Astrocyte (in vitro differentiated cells and primary cell): Measurements from ENCODE around the gene FBP2. TPM values are rescaled to one million over a fixed set of nuclear protein-coding genes. Genes with fewer than 3 reads are reported as not detected.

Experiments used
- DNase-seq: peaks from one replicate; pipeline ENCODE4 v3.0.0-alpha.2; 2010; ENCODE audit warnings: low read depth
- FAIRE-seq: peaks from 2 replicates; lab custom pipeline; 2011; peaks lifted over from hg19 to GRCh38; lab: Jason Lieb, UNC
- H2AFZ ChIP-seq: 2 replicates; pipeline ENCODE4 v1.6.0; 2012; ENCODE audit warnings: low read depth, low read length, inconsistent platforms
- H3K27ac ChIP-seq: 2 replicates; pipeline ENCODE4 v1.5.1; 2011; ENCODE audit warnings: low read depth, low read length, inconsistent platforms
- H3K27me3 ChIP-seq: 2 replicates; pipeline ENCODE4 v1.6.0; 2011; ENCODE audit warnings: low read length, inconsistent platforms; ENCODE audit not compliant: insufficient read depth
- H3K36me3 ChIP-seq: 2 replicates; pipeline ENCODE4 v1.5.1; 2011; ENCODE audit warnings: low read length, inconsistent platforms; ENCODE audit not compliant: insufficient read depth
- H3K4me1 ChIP-seq: 2 replicates; pipeline ENCODE4 v1.5.1; 2011; ENCODE audit warnings: low read length, inconsistent platforms; ENCODE audit not compliant: insufficient read depth
- H3K4me2 ChIP-seq: 2 replicates; pipeline ENCODE4 v1.6.0; 2012; ENCODE audit warnings: low read length, inconsistent platforms
- H3K4me3 ChIP-seq: 2 replicates; pipeline ENCODE4 v1.5.1; 2011; ENCODE audit warnings: low read depth, mild to moderate bottlenecking, low read length, inconsistent platforms; ENCODE audit not compliant: insufficient read depth
- H3K79me2 ChIP-seq: 2 replicates; pipeline ENCODE4 v1.6.0; 2012; ENCODE audit warnings: mild to moderate bottlenecking, low read length, inconsistent platforms; ENCODE audit not compliant: insufficient read depth
- H3K9ac ChIP-seq: 2 replicates; pipeline ENCODE4 v1.6.0; 2012; ENCODE audit warnings: mild to moderate bottlenecking, low read length, inconsistent platforms
- H3K9me3 ChIP-seq: 2 replicates; pipeline ENCODE4 v1.5.1; 2012; ENCODE audit warnings: low read depth, mild to moderate bottlenecking, low read length, inconsistent platforms; ENCODE audit not compliant: insufficient read depth
- H4K20me1 ChIP-seq: 2 replicates; pipeline ENCODE4 v1.6.0; 2012; ENCODE audit warnings: low read length, inconsistent platforms; ENCODE audit not compliant: insufficient read depth
- H3K27ac Mint-ChIP-seq: one replicate; pipeline ENCODE4 v1.8.0; 2021; ENCODE audit warnings: mild to moderate bottlenecking, mixed read lengths; ENCODE audit not compliant: unreplicated experiment
- H3K27me3 Mint-ChIP-seq: one replicate; pipeline ENCODE4 v1.8.0; 2021; ENCODE audit warnings: low read depth, mixed read lengths; ENCODE audit not compliant: unreplicated experiment
- H3K36me3 Mint-ChIP-seq: one replicate; pipeline ENCODE4 v1.8.0; 2021; ENCODE audit warnings: low read depth, mixed read lengths; ENCODE audit not compliant: unreplicated experiment
- H3K4me1 Mint-ChIP-seq: one replicate; pipeline ENCODE4 v1.8.0; 2021; ENCODE audit warnings: low read depth, mixed read lengths; ENCODE audit not compliant: unreplicated experiment
- H3K4me3 Mint-ChIP-seq: one replicate; pipeline ENCODE4 v1.8.0; 2021; ENCODE audit warnings: mild to moderate bottlenecking, moderate library complexity, mixed read lengths; ENCODE audit not compliant: unreplicated experiment
- H3K9me3 Mint-ChIP-seq: one replicate; pipeline ENCODE4 v1.8.0; 2021; ENCODE audit warnings: mild to moderate bottlenecking, mixed read lengths; ENCODE audit not compliant: unreplicated experiment
- CTCF ChIP-seq: IDR thresholded peaks from 2 replicates; pipeline ENCODE4 v1.5.1; 2011; ENCODE audit warnings: low read depth, mild to moderate bottlenecking, inconsistent platforms, low read length, moderate library complexity; ENCODE audit not compliant: insufficient read depth
- EZH2 ChIP-seq: IDR thresholded peaks from 2 replicates; pipeline ENCODE4 v1.6.1; 2012; ENCODE audit warnings: mild to moderate bottlenecking, low read length, inconsistent platforms; ENCODE audit not compliant: insufficient read depth
- total RNA-seq: library from RNA; stranded (reverse); gene quantifications from 2 replicates; pipeline ENCODE4 v1.2.1, GENCODE V29; 2021

Gene FBP2
- total RNA-seq, 1 donor from 2014 or later: not detected

- no peaks in the 10 kb centered on the region for H3K36me3 ChIP-seq
- H4K20me1 ChIP-seq: no peaks in the 10 kb centered on the region
- FAIRE-seq: no peak
- H3K4me1 ChIP-seq: no peaks in the 10 kb centered on the region
- TF ChIP-seq CTCF: no peak
- Mint-ChIP-seq H3K36me3 (no peaks in the 10 kb centered on the region), H3K9me3 (no peaks in the 10 kb centered on the region), H3K4me1 (peaks cover 5% of the 10 kb centered on the region), H3K4me3 (no peak overlapping the region), H3K27ac (no peak overlapping the region), H3K27me3 (peaks cover 11% of the 10 kb centered on the region)
- H3K79me2 ChIP-seq: no peaks in the 10 kb centered on the region
- no peaks in the 10 kb centered on the region for H3K9me3 ChIP-seq
- DNase-seq: no peak
- no peak overlapping the region for H3K4me3 ChIP-seq
- H3K9ac ChIP-seq: no peak overlapping the region
- no peak overlapping the region for H3K27ac ChIP-seq
- no peak overlapping the region for H2AFZ ChIP-seq
- no peak overlapping the region for H3K4me2 ChIP-seq
- H3K27me3 ChIP-seq: peaks cover 2% of the 10 kb centered on the region
These were observed 17.5 kb downstream of the FBP2 start for GRCh38 chr9:94576131-94576530.

DNA sequence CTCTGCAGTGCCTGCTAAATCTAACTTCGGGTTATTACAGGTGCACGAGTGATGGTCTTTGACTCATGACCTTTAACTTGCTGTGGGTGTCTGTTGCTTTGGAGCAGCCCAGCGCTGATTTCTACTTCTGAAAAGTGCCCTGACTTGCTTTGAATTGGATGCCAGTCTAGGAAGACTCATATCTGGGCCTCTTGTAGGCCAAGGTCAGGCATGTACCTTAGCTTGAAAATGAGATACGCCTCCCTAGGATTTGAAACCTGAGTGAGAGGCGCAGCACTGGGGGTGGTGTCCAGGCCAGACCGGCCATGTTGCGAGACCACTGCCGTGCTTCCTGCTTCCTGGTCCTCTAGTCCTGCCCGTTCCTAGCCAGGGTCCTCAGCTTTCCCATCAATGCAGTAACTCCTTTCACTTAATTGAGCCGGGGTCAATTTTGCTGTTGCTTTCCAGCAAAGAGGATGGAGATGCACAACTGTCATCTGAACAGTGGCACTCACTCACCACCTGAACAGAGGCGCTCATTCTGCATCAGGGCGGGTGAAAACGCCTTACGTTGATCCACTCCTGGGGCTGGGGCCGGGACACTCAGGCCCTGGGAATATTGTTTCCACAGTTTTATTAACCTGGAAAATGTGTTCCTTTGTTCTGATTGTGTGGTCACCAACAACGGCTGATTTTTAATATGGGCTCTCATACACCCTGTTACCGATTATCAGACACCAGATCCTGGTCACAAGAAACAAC, 24.5 kb downstream of the FBP2 start:
- Histone ChIP-seq H3K4me3 (no peak overlapping the region), H4K20me1 (no peaks in the 10 kb centered on the region), H3K4me2 (no peak overlapping the region), H3K4me1 (no peaks in the 10 kb centered on the region), H3K36me3 (no peaks in the 10 kb centered on the region), H3K79me2 (no peaks in the 10 kb centered on the region), H3K9me3 (no peaks in the 10 kb centered on the region), H3K9ac (no peak overlapping the region), H3K27ac (no peak overlapping the region), H2AFZ (no peak overlapping the region), H3K27me3 (peaks cover 5% of the 10 kb centered on the region)
- no peak for FAIRE-seq
- Mint-ChIP-seq H3K4me1 (no peaks in the 10 kb centered on the region), H3K27ac (no peak overlapping the region), H3K9me3 (no peaks in the 10 kb centered on the region), H3K27me3 (peaks cover 18% of the 10 kb centered on the region), H3K4me3 (no peak overlapping the region), H3K36me3 (no peaks in the 10 kb centered on the region)
- TF ChIP-seq EZH2: no peak
- TF ChIP-seq CTCF: no peak
- DNase-seq: no peak

DNA sequence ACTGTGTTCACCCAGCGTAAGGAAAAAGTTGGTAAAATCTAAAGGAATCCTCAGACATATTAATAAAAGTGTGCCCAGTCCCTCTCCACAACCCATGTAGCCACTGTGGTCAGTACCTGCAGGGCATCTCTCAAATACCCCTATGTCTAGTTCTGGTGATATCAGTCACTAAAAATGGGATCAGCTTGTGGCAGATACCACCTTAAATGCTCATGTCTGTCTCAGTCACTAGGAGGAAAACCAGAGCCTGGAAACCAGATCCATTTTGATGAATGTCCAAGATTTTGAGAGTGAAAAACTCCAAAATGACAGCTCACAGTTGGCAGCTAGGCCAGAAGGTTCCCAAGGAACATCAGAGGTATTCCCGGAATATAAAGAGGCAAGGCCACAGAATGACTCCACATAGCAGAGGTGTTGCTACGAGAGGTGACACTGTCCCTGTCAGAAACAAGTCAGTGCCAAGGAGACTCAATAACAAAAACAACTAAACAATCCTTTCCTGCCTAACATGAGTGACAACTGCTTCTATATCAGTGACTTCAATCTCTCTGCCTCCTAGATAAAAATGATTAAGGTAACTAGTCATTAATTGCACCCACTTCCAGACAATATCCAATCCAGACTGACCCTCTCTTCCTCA, 25.3 kb downstream of the FBP2 start:
- no peaks in the 10 kb centered on the region for H4K20me1 ChIP-seq
- H3K36me3 Mint-ChIP-seq: no peaks in the 10 kb centered on the region

More for the DNA sequence above, 25.3 kb downstream of the FBP2 start:
- no peak overlapping the region for H2AFZ ChIP-seq
- TF ChIP-seq EZH2: no peak
- TF ChIP-seq CTCF: no peak
- no peak for DNase-seq
- no peak overlapping the region for H3K9ac ChIP-seq
- no peaks in the 10 kb centered on the region for H3K9me3 ChIP-seq
- H3K4me1 ChIP-seq: no peaks in the 10 kb centered on the region
- no peak overlapping the region for H3K4me2 ChIP-seq
- H3K4me3 ChIP-seq: no peak overlapping the region
- H3K27ac ChIP-seq: no peak overlapping the region
- Mint-ChIP-seq H3K9me3 (peaks cover 2% of the 10 kb centered on the region), H3K27ac (no peak overlapping the region), H3K4me1 (no peaks in the 10 kb centered on the region), H3K27me3 (peaks cover 18% of the 10 kb centered on the region), H3K4me3 (no peak overlapping the region)
- H3K36me3 ChIP-seq: no peaks in the 10 kb centered on the region
- no peak for FAIRE-seq
- H3K79me2 ChIP-seq: no peaks in the 10 kb centered on the region
- H3K27me3 ChIP-seq: peaks cover 5% of the 10 kb centered on the region
